Stimulated activated CD4-positive, alpha-beta T cell treated with anti-CD3 and anti-CD28 coated beads, Interleukin-1b, Interleukin-23, amount 100 ng/mL, for 4 hours (primary cell): ENCODE results near the gene SMARCAL1.

Experiments
- DNase-seq, 2 donors: peaks; one replicate each; pipeline ENCODE4 v3.0.0-alpha.2; 2020; ENCODE audit warnings: low read depth in 2 of 2

Gene SMARCAL1

GRCh38 chr2:216475767-216476166 is 63.5 kb downstream of the SMARCAL1 start:
- DNase-seq = no peak

GRCh38 chr2:216477283-216478035 is 65.2 kb downstream of the SMARCAL1 start:
- DNase-seq = no peak

GRCh38 chr2:216478151-216478550 is 65.9 kb downstream of the SMARCAL1 start:
- no peak for DNase-seq

- no peak for DNase-seq
Measured at GRCh38 chr2:216478791-216479190, 66.5 kb downstream of the SMARCAL1 start.

GRCh38 chr2:216480221-216480620 is 67.9 kb downstream of the SMARCAL1 start:
- no peak for DNase-seq

GRCh38 chr2:216482640-216483039 is 70.4 kb downstream of the SMARCAL1 start:
- no peak for DNase-seq

- no peak for DNase-seq
Measured at GRCh38 chr2:216485237-216485636, 73.0 kb downstream of the SMARCAL1 start.

GRCh38 chr2:216485745-216486144 is 73.5 kb downstream of the SMARCAL1 start:
- DNase-seq = no peak

GRCh38 chr2:216486271-216486670 is 74.0 kb downstream of the SMARCAL1 start:
- no peak for DNase-seq

- no peak for DNase-seq
Measured at GRCh38 chr2:216486708-216487107, 74.4 kb downstream of the SMARCAL1 start.

GRCh38 chr2:216490061-216490460 is 77.8 kb downstream of the SMARCAL1 start:
- no peak for DNase-seq

GRCh38 chr2:216491793-216492596 is 79.7 kb downstream of the SMARCAL1 start:
- no peak for DNase-seq

- DNase-seq = no peak
Measured at GRCh38 chr2:216492597-216493333, 80.5 kb downstream of the SMARCAL1 start.

- no peak for DNase-seq
Measured at GRCh38 chr2:216493334-216493685, 81.0 kb downstream of the SMARCAL1 start.

GRCh38 chr2:216495656-216496055 is 83.4 kb downstream of the SMARCAL1 start:
- DNase-seq = no peak

GRCh38 chr2:216497382-216498069 is 85.2 kb downstream of the SMARCAL1 start:
- no peak for DNase-seq

- DNase-seq = no peak
Measured at GRCh38 chr2:216498070-216498378, 85.7 kb downstream of the SMARCAL1 start.

GRCh38 chr2:216498379-216499352 is 86.4 kb downstream of the SMARCAL1 start, which contains the start of gene RPL37A:
RPL37A (plus strand) TSS chr2:216498844; CDS start chr2:216498875, 31 bp downstream.
- DNase-seq = peak; percentile 81 to 88

GRCh38 chr2:216499641-216500218 is 87.4 kb downstream of the SMARCAL1 start:
- no peak for DNase-seq

- DNase-seq = no peak
Measured at GRCh38 chr2:216500572-216500971, 88.3 kb downstream of the SMARCAL1 start.
